ENCODE data around the gene PCYT2.

DNA sequence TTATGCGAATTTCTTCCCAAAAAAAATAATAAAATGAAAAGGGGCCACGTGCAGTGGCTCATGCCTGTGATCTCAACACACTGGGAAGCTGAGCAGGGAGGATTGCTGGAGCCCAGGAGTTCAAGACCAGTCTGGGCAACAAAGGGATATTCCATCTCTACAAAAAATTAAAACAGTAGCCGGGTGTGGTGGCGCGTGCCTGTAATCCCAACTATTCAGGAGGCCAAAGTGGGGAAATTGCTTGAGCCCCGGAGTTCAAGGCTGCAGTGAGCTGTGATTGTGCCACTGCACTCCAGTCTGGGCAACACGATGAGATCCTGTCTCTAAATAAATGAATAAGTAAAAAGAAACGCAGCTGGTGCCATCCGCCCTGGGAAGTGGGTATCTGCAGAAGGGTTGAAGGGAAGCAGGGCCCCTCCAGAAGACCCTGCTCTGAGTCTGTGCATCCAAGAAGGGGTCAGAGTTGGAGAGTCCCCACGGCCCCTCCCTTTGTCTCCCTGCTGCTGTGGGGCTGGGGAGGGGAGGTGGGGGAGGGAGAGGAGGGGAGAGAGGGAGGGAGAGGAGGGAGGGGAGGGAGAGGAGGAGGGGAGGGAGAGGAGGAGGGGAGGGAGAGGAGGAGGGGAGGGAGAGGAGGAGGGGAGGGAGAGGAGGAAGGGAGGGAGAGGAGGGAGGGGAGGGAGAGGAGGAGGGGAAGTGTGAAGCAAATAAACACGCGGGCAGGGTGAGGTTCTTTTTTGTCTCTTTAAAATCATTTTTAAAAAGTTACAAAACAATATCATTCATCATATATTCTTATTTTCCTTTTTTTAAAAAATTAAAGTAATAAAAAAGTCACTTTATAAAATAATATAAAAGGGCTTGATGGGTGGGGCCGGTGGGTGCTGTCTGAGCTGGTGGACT is 40.8 kb upstream of the PCYT2 start:
- TF ChIP-seq, protein P1, sequence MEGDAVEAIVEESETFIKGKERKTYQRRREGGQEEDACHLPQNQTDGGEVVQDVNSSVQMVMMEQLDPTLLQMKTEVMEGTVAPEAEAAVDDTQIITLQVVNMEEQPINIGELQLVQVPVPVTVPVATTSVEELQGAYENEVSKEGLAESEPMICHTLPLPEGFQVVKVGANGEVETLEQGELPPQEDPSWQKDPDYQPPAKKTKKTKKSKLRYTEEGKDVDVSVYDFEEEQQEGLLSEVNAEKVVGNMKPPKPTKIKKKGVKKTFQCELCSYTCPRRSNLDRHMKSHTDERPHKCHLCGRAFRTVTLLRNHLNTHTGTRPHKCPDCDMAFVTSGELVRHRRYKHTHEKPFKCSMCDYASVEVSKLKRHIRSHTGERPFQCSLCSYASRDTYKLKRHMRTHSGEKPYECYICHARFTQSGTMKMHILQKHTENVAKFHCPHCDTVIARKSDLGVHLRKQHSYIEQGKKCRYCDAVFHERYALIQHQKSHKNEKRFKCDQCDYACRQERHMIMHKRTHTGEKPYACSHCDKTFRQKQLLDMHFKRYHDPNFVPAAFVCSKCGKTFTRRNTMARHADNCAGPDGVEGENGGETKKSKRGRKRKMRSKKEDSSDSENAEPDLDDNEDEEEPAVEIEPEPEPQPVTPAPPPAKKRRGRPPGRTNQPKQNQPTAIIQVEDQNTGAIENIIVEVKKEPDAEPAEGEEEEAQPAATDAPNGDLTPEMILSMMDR (IDR thresholded peaks at IDR 0.05) = no peak
- TF ChIP-seq EP300 (IDR thresholded peaks at IDR 0.05) (no peak), POLR2A (IDR thresholded peaks at IDR 0.05; ENCODE audit: low read depth) (no peak)

All from esophagus muscularis mucosa (tissue), 4 donors.